ENCODE results near the gene CCDC14. TPM values are rescaled to one million over a fixed set of nuclear protein-coding genes. Genes with fewer than 3 reads are reported as not detected.
A peak's percentile ranks its signal among the peaks of the same experiment; 100 is the strongest.
"Not testable (repeated sequence)": the region's sequence is repeated elsewhere in the genome, so short reads cannot be mapped to it uniquely, and the experiment has no call there.

CCDC14 gene
- 23.8 and 31.1 TPM in 2 replicates for total RNA-seq (2022)
- Bru-seq, nascent RNA, result percentile 72 among the genes with signal in this experiment
- BruChase-seq, experiment 1, labeled RNA remaining after a 6-hour chase, result percentile 87 among the genes with signal in this experiment
- percentile 87 among the genes with signal in this experiment for BruChase-seq, experiment 2, labeled RNA remaining after a 2-hour chase
- long read RNA-seq, partial matches to known transcripts, result 3 of 10 reads
- long read RNA-seq, other reads (novel, unspliced or antisense), result 6 of 10 reads

GRCh38 chr3:123960781-123961507 is at the start of gene CCDC14:
CCDC14 (minus strand) TSS chr3:123961229; CDS start chr3:123961173, 56 bp downstream.
- intact Hi-C loops (cut with micrococcal nuclease), result loop anchor here (10.0 kb wide), 1 partner anchor 216 kb away; no protein-coding TSS in a partner anchor

GRCh38 chr3:124008321-124008720 is 47.3 kb upstream of the CCDC14 start:
- DNase-seq (ENCODE audit: unreplicated experiment); POLR2A ChIA-PET; H3K4me1 Mint-ChIP-seq (ENCODE audit: insufficient read depth, unreplicated experiment); H3K36me3 Mint-ChIP-seq (ENCODE audit: insufficient read depth, unreplicated experiment); H3K4me3 Mint-ChIP-seq (ENCODE audit: unreplicated experiment); H3K9me3 Mint-ChIP-seq (ENCODE audit: unreplicated experiment); H3K27ac Mint-ChIP-seq (ENCODE audit: low read depth, unreplicated experiment); CTCF ChIA-PET; intact Hi-C loops (cut with micrococcal nuclease); BruUV-seq (replicated peaks): not testable (repeated sequence)
- peaks cover 89% of the 10 kb centered on the region for H3K27me3 Mint-ChIP-seq (ENCODE audit: insufficient read depth, unreplicated experiment)

More at GRCh38 chr3:123960781-123961507, at the start of gene CCDC14:
- BruUV-seq (replicated peaks), result TSS peak; percentile 70
- Mint-ChIP-seq H3K27me3 (ENCODE audit: insufficient read depth, unreplicated experiment) (no peaks in the 10 kb centered on the region), H3K4me1 (ENCODE audit: insufficient read depth, unreplicated experiment) (peaks cover 12% of the 10 kb centered on the region), H3K9me3 (ENCODE audit: unreplicated experiment) (no peaks in the 10 kb centered on the region), H3K27ac (ENCODE audit: low read depth, unreplicated experiment) (peak within 1 kb of the TSS; percentile 95), H3K36me3 (ENCODE audit: insufficient read depth, unreplicated experiment) (no peaks in the 10 kb centered on the region), H3K4me3 (ENCODE audit: unreplicated experiment) (peak within 1 kb of the TSS; percentile 93)
- TF ChIP-seq CTCF (IDR thresholded peaks at IDR 0.05; ENCODE audit: unreplicated experiment), result no peak
- POLR2A ChIA-PET, result interaction anchor here (0.6 to 2.5 kb wide), 9 partner anchors 9 to 1138 kb away, joined by 3 to 7 read pairs (median 3); no protein-coding TSS in a partner anchor
- CTCF ChIA-PET, result interaction anchor here (0.6 to 1.4 kb wide), 5 partner anchors 12 to 309 kb away, joined by 3 to 4 read pairs (median 3); no protein-coding TSS in a partner anchor
- DNase-seq (ENCODE audit: unreplicated experiment), result peak; percentile 96

GRCh38 chr3:124007186-124007585 is 46.2 kb upstream of the CCDC14 start:
- CTCF ChIA-PET, result interaction anchor here (0.6 kb wide), 1 partner anchor 314 kb away, joined by 4 read pairs; no protein-coding TSS in a partner anchor

GRCh38 chr3:124002405-124003079 is 41.5 kb upstream of the CCDC14 start:
- CTCF ChIA-PET; DNase-seq (ENCODE audit: unreplicated experiment); H3K4me3 Mint-ChIP-seq (ENCODE audit: unreplicated experiment); POLR2A ChIA-PET; BruUV-seq (replicated peaks); H3K4me1 Mint-ChIP-seq (ENCODE audit: insufficient read depth, unreplicated experiment); H3K36me3 Mint-ChIP-seq (ENCODE audit: insufficient read depth, unreplicated experiment); H3K27ac Mint-ChIP-seq (ENCODE audit: low read depth, unreplicated experiment); H3K9me3 Mint-ChIP-seq (ENCODE audit: unreplicated experiment); intact Hi-C loops (cut with micrococcal nuclease): not testable (repeated sequence)
- H3K27me3 Mint-ChIP-seq (ENCODE audit: insufficient read depth, unreplicated experiment), result peaks cover 91% of the 10 kb centered on the region

More at GRCh38 chr3:124007186-124007585, 46.2 kb upstream of the CCDC14 start:
- H3K27me3 Mint-ChIP-seq (ENCODE audit: insufficient read depth, unreplicated experiment), result peaks cover 89% of the 10 kb centered on the region
- no peaks in the 10 kb centered on the region for H3K9me3 Mint-ChIP-seq (ENCODE audit: unreplicated experiment)
- intact Hi-C loops (cut with micrococcal nuclease), result no loop called here
- H3K4me1 Mint-ChIP-seq (ENCODE audit: insufficient read depth, unreplicated experiment), result no peaks in the 10 kb centered on the region
- no peak overlapping the region for H3K4me3 Mint-ChIP-seq (ENCODE audit: unreplicated experiment)
- no peak for DNase-seq (ENCODE audit: unreplicated experiment)
- TF ChIP-seq CTCF (IDR thresholded peaks at IDR 0.05; ENCODE audit: unreplicated experiment), result no peak
- no peak overlapping the region for H3K27ac Mint-ChIP-seq (ENCODE audit: low read depth, unreplicated experiment)
- no TSS peak for BruUV-seq (replicated peaks)
- H3K36me3 Mint-ChIP-seq (ENCODE audit: insufficient read depth, unreplicated experiment), result no peaks in the 10 kb centered on the region
- POLR2A ChIA-PET, result no interaction called here

- intact Hi-C loops (cut with micrococcal nuclease); H3K27ac Mint-ChIP-seq (ENCODE audit: low read depth, unreplicated experiment); H3K9me3 Mint-ChIP-seq (ENCODE audit: unreplicated experiment); H3K36me3 Mint-ChIP-seq (ENCODE audit: insufficient read depth, unreplicated experiment); BruUV-seq (replicated peaks); H3K4me3 Mint-ChIP-seq (ENCODE audit: unreplicated experiment); POLR2A ChIA-PET; DNase-seq (ENCODE audit: unreplicated experiment); H3K4me1 Mint-ChIP-seq (ENCODE audit: insufficient read depth, unreplicated experiment): not testable (repeated sequence)
- CTCF ChIA-PET, result interaction anchor here (0.6 to 0.9 kb wide), 2 partner anchors 78 to 708 kb away, joined by 3 read pairs; no protein-coding TSS in a partner anchor
- H3K27me3 Mint-ChIP-seq (ENCODE audit: insufficient read depth, unreplicated experiment), result peaks cover 81% of the 10 kb centered on the region
Observed at GRCh38 chr3:124001366-124001765, 40.3 kb upstream of the CCDC14 start.
